ENCODE results near the gene EXOC3L1.

EXOC3L1 gene

GRCh38 chr16:67207249-67208091, 17.5 kb upstream of the EXOC3L1 start:
- no peak overlapping the region for H3K27ac ChIP-seq
- TF ChIP-seq, protein P1, sequence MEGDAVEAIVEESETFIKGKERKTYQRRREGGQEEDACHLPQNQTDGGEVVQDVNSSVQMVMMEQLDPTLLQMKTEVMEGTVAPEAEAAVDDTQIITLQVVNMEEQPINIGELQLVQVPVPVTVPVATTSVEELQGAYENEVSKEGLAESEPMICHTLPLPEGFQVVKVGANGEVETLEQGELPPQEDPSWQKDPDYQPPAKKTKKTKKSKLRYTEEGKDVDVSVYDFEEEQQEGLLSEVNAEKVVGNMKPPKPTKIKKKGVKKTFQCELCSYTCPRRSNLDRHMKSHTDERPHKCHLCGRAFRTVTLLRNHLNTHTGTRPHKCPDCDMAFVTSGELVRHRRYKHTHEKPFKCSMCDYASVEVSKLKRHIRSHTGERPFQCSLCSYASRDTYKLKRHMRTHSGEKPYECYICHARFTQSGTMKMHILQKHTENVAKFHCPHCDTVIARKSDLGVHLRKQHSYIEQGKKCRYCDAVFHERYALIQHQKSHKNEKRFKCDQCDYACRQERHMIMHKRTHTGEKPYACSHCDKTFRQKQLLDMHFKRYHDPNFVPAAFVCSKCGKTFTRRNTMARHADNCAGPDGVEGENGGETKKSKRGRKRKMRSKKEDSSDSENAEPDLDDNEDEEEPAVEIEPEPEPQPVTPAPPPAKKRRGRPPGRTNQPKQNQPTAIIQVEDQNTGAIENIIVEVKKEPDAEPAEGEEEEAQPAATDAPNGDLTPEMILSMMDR (conservative IDR thresholded peaks at IDR 0.05) = no peak

GRCh38 chr16:67206838-67207248, 16.9 kb upstream of the EXOC3L1 start:
- H3K27ac ChIP-seq = no peak overlapping the region
- TF ChIP-seq, protein P1 (conservative IDR thresholded peaks at IDR 0.05) = no peak

GRCh38 chr16:67206129-67206837, 16.3 kb upstream of the EXOC3L1 start:
- TF ChIP-seq, protein P1 (conservative IDR thresholded peaks at IDR 0.05) = no peak
- H3K27ac ChIP-seq = no peak overlapping the region

DNA sequence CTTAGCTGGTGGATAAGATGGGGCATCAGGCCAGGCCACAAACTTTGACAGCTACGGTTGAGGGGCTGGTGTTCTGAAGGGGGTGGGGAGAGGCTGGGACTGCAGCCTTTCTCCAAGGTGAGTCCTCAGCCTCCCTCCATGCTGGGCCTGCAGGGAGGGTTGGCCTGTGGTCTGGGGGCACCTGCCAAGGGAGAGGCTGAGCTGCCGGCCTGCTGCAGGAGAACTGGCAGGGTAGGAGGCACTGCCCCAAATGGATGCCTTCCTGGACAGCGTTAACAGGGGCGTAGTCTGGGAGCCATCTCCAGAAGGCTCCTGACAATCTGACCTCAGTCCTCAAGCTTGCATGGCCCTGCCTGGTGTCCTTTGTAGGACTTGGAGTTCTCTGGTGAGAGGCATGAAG, 14.1 kb upstream of the EXOC3L1 start:
- H3K27ac ChIP-seq = no peak overlapping the region

DNA sequence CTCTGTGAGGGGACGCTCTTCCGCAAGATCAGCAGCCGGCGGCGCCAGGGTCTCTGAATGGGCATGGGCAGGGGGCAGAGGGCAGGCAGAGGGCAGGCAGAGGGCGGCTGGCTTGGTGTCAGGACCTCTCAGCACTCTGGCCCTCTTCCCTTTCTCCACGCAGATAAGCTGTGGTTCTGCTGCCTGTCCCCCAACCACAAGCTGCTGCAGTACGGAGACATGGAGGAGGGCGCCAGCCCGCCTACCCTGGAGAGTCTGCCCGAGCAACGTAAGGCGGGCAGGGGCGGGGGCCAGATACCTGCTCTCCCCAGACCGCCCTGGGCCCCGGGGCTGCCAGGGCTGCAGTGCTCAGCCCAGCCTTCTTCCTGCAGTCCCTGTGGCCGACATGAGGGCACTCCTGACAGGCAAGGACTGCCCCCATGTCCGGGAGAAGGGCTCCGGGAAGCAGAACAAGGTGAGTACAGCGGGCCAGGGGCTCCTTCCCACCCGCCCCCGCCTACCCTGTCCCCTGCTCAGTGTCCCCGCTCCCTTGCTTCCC, 13.1 kb upstream of the EXOC3L1 start:
- H3K27ac ChIP-seq = no peak overlapping the region
- TF ChIP-seq, protein P1 (conservative IDR thresholded peaks at IDR 0.05) = no peak

More for the DNA sequence above, 14.1 kb upstream of the EXOC3L1 start:
- TF ChIP-seq, protein P1 (conservative IDR thresholded peaks at IDR 0.05) = no peak

GRCh38 chr16:67202426-67202825, 12.5 kb upstream of the EXOC3L1 start:
- H3K27ac ChIP-seq = no peak overlapping the region
- TF ChIP-seq, protein P1 (conservative IDR thresholded peaks at IDR 0.05) = no peak
